Upper lobe of right lung (tissue), 1 donor: Measurements from ENCODE around the gene PARP16. TPM values are rescaled to one million over a fixed set of nuclear protein-coding genes. Genes with fewer than 3 reads are reported as not detected.

Experiments used
- ATAC-seq: fragments of 200-7000 bp; cut with Tn5 transposase; one replicate; pipeline ENCODE4 v1.9.1; 2020; ENCODE audit warnings: mild to moderate bottlenecking, moderate library complexity
- DNase-seq: peaks from one replicate; pipeline ENCODE4 v3.0.0-alpha.2; 2020
- H3K27ac ChIP-seq: fragments of 200-600 bp; one replicate; pipeline ENCODE4 v1.8.0; 2022
- H3K27me3 ChIP-seq: fragments of 200-600 bp; one replicate; pipeline ENCODE4 v1.8.0; 2022; ENCODE audit warnings: mild to moderate bottlenecking
- H3K36me3 ChIP-seq: fragments of 200-600 bp; one replicate; pipeline ENCODE4 v1.8.0; 2022
- H3K4me1 ChIP-seq: fragments of 200-600 bp; one replicate; pipeline ENCODE4 v1.8.0; 2022
- H3K4me3 ChIP-seq: fragments of 200-600 bp; one replicate; pipeline ENCODE4 v1.8.0; 2022; ENCODE audit warnings: mild to moderate bottlenecking
- H3K9me3 ChIP-seq: fragments of 200-600 bp; one replicate; pipeline ENCODE4 v1.8.0; 2022
- CTCF ChIP-seq: fragments of 200-600 bp; IDR thresholded peaks from one replicate; pipeline ENCODE4 v1.8.0; 2022; ENCODE audit warnings: antibody characterized with exemption
- intact Hi-C: fragments of 100-400 bp; cut with DNase I; formaldehyde crosslinking; loops from one replicate; pipeline ENCODE4 v1.11.0; 2022
- total RNA-seq: library from RNA; stranded (reverse); fragmentation: NEBNext Ultra II Directional; extraction: Animal tissue kit (Norgen Biotek cat#: 25700); gene quantifications from one replicate; pipeline ENCODE4 v1.2.1, GENCODE V29; 2021
- donor health status: DM: no; HTN: yes; CAD: no; lungs with severe emphysema.

Gene PARP16
- total RNA-seq, 1 donor from 2014 or later, result 8.3 TPM

GRCh38 chr15:65304381-65305149 is 17.9 kb upstream of the PARP16 start, which contains the start of gene RNU5B-1:
Gene RNU5B-1 (plus strand): TSS chr15:65304677.
- Histone ChIP-seq H3K27ac (peak within 1 kb of the TSS; percentile 96), H3K4me1 (peaks cover 13% of the 10 kb centered on the region), H3K9me3 (no peaks in the 10 kb centered on the region), H3K4me3 (peak within 1 kb of the TSS; percentile 69), H3K36me3 (no peaks in the 10 kb centered on the region), H3K27me3 (no peaks in the 10 kb centered on the region)
- TF ChIP-seq CTCF, result peak; percentile 86
- DNase-seq (peak; percentile 75), ATAC-seq (peak; percentile 93)
- intact Hi-C loops, result loop anchor here (10.0 kb wide), 1 partner anchor 120 kb away; the partner anchor contains the start of gene CLPX

GRCh38 chr15:65303687-65304380 is 17.2 kb upstream of the PARP16 start:
- Histone ChIP-seq H3K36me3 (no peaks in the 10 kb centered on the region), H3K4me3 (peak overlapping the region; percentile 69), H3K27me3 (no peaks in the 10 kb centered on the region), H3K27ac (peak overlapping the region; percentile 96), H3K4me1 (peaks cover 13% of the 10 kb centered on the region), H3K9me3 (no peaks in the 10 kb centered on the region)
- ATAC-seq, result peak; percentile 72
- DNase-seq, result no peak
- TF ChIP-seq CTCF, result no peak
- intact Hi-C loops, result loop anchor here (10.0 kb wide), 1 partner anchor 119 kb away; the partner anchor contains the start of gene CLPX

GRCh38 chr15:65302061-65302460 is 15.4 kb upstream of the PARP16 start:
- no peaks in the 10 kb centered on the region for H3K27me3 ChIP-seq
- no peak overlapping the region for H3K27ac ChIP-seq
- intact Hi-C loops, result loop anchor here (10.0 kb wide), 1 partner anchor 117 kb away; the partner anchor contains the start of gene CLPX
- peaks cover 21% of the 10 kb centered on the region for H3K4me1 ChIP-seq
- no peaks in the 10 kb centered on the region for H3K36me3 ChIP-seq
- no peak overlapping the region for H3K4me3 ChIP-seq
- ATAC-seq (no peak), DNase-seq (no peak)
- no peaks in the 10 kb centered on the region for H3K9me3 ChIP-seq
- no peak for TF ChIP-seq CTCF

GRCh38 chr15:65300924-65301441 is 14.3 kb upstream of the PARP16 start:
- DNase-seq, result no peak
- intact Hi-C loops, result loop anchor here (10.0 kb wide), 1 partner anchor 116 kb away; the partner anchor contains the start of gene CLPX
- H3K4me1 ChIP-seq, result peaks cover 29% of the 10 kb centered on the region
- no peaks in the 10 kb centered on the region for H3K27me3 ChIP-seq
- H3K9me3 ChIP-seq, result no peaks in the 10 kb centered on the region
- H3K27ac ChIP-seq, result no peak overlapping the region
- ATAC-seq, result no peak
- H3K4me3 ChIP-seq, result no peak overlapping the region
- H3K36me3 ChIP-seq, result no peaks in the 10 kb centered on the region
- no peak for TF ChIP-seq CTCF

- intact Hi-C loops, result no loop called here
- no peak overlapping the region for H3K27ac ChIP-seq
- no peaks in the 10 kb centered on the region for H3K27me3 ChIP-seq
- peaks cover 27% of the 10 kb centered on the region for H3K4me1 ChIP-seq
- no peak for TF ChIP-seq CTCF
- H3K9me3 ChIP-seq, result no peaks in the 10 kb centered on the region
- H3K36me3 ChIP-seq, result no peaks in the 10 kb centered on the region
- ATAC-seq (no peak), DNase-seq (peak; percentile 58)
- H3K4me3 ChIP-seq, result no peak overlapping the region
Measured at GRCh38 chr15:65298731-65299130, 12.0 kb upstream of the PARP16 start.
